ENCODE results near the gene ARMC3.

The ARMC3 gene

DNA sequence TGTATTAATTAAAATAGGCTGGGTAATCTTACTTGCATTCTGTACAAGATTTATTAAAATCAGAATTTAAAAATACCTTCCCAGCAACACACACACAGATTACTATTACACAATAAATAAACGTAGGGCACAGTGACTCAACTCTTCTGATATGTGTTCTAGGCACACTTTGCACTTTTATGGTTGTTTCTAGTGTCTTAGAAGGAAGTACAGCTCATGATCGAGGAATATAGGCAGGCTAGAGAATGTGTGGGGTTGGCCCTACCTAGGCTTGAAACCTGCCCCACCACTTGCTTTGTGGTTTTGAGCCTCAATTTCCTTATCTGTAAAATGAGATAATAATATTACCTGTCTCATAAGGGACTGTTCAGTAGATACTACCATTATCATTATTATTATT lies 30.5 kb downstream of the ARMC3 start:
- H3K4me2 ChIP-seq (ENCODE audit: low read length): no peak overlapping the region
- H4K20me1 ChIP-seq (ENCODE audit: control insufficient read depth, insufficient read depth, low read depth, low read length): no peaks in the 10 kb centered on the region
- no peaks in the 10 kb centered on the region for H3F3A ChIP-seq (ENCODE audit: control insufficient read depth, insufficient read depth)
- H3K27ac ChIP-seq (ENCODE audit: low read depth, low read length): no peak overlapping the region
- H3K4me1 ChIP-seq (ENCODE audit: control insufficient read depth, low read length): no peaks in the 10 kb centered on the region
- peaks cover 12% of the 10 kb centered on the region; the same call in 1 of the 2 replicates for H3K27me3 ChIP-seq (ENCODE audit: control insufficient read depth, low read length)
- H3K9me3 ChIP-seq (ENCODE audit: control insufficient read depth, insufficient read depth, low read length): no peaks in the 10 kb centered on the region
- no peaks in the 10 kb centered on the region for H3K79me2 ChIP-seq (ENCODE audit: control insufficient read depth, low read length)
- TF ChIP-seq, protein P1, sequence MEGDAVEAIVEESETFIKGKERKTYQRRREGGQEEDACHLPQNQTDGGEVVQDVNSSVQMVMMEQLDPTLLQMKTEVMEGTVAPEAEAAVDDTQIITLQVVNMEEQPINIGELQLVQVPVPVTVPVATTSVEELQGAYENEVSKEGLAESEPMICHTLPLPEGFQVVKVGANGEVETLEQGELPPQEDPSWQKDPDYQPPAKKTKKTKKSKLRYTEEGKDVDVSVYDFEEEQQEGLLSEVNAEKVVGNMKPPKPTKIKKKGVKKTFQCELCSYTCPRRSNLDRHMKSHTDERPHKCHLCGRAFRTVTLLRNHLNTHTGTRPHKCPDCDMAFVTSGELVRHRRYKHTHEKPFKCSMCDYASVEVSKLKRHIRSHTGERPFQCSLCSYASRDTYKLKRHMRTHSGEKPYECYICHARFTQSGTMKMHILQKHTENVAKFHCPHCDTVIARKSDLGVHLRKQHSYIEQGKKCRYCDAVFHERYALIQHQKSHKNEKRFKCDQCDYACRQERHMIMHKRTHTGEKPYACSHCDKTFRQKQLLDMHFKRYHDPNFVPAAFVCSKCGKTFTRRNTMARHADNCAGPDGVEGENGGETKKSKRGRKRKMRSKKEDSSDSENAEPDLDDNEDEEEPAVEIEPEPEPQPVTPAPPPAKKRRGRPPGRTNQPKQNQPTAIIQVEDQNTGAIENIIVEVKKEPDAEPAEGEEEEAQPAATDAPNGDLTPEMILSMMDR (IDR thresholded peaks at IDR 0.05; ENCODE audit: low read depth, low read length, poor library complexity, severe bottlenecking): no peak
- no peak for TF ChIP-seq EZH2phosphoT487 (IDR thresholded peaks at IDR 0.05; ENCODE audit: borderline replicate concordance, low read length)
- H3K4me3 ChIP-seq (ENCODE audit: low read length): no peak overlapping the region
- H3K9me2 ChIP-seq (replicated peaks; ENCODE audit: control insufficient read depth, low read length): no peaks in the 10 kb centered on the region
- H3K36me3 ChIP-seq (ENCODE audit: control insufficient read depth, low read length): no peaks in the 10 kb centered on the region

DNA sequence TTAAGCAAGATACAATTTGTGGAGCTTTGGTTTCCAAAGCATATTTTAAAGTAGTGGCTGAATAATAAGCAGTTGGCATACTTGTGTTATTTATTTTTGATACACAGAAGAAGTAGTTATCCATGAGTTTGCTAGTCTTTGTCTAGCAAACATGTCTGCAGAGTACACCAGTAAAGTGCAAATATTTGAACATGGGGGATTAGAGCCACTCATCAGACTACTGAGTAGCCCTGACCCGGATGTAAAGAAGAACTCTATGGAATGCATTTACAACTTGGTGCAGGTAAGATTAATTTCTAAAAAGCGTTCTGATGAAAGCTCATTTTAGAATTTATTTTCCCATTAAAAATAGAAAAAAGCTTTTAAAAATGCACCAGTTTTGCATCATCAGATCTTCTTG lies 31.4 kb downstream of the ARMC3 start:
- no peaks in the 10 kb centered on the region for H3K36me3 ChIP-seq (ENCODE audit: control insufficient read depth, low read length)
- H3F3A ChIP-seq (ENCODE audit: control insufficient read depth, insufficient read depth): no peaks in the 10 kb centered on the region
- H3K4me1 ChIP-seq (ENCODE audit: control insufficient read depth, low read length): no peaks in the 10 kb centered on the region
- peaks cover 12% of the 10 kb centered on the region; the same call in 1 of the 2 replicates for H3K27me3 ChIP-seq (ENCODE audit: control insufficient read depth, low read length)
- TF ChIP-seq EZH2phosphoT487 (IDR thresholded peaks at IDR 0.05; ENCODE audit: borderline replicate concordance, low read length): no peak
- TF ChIP-seq, protein P1 (IDR thresholded peaks at IDR 0.05; ENCODE audit: low read depth, low read length, poor library complexity, severe bottlenecking): no peak
- H3K9me2 ChIP-seq (replicated peaks; ENCODE audit: control insufficient read depth, low read length): no peaks in the 10 kb centered on the region
- no peak overlapping the region for H3K4me3 ChIP-seq (ENCODE audit: low read length)
- no peaks in the 10 kb centered on the region for H3K79me2 ChIP-seq (ENCODE audit: control insufficient read depth, low read length)
- H3K27ac ChIP-seq (ENCODE audit: low read depth, low read length): no peak overlapping the region
- no peaks in the 10 kb centered on the region for H4K20me1 ChIP-seq (ENCODE audit: control insufficient read depth, insufficient read depth, low read depth, low read length)
- H3K9me3 ChIP-seq (ENCODE audit: control insufficient read depth, insufficient read depth, low read length): no peaks in the 10 kb centered on the region
- H3K4me2 ChIP-seq (ENCODE audit: low read length): no peak overlapping the region

DNA sequence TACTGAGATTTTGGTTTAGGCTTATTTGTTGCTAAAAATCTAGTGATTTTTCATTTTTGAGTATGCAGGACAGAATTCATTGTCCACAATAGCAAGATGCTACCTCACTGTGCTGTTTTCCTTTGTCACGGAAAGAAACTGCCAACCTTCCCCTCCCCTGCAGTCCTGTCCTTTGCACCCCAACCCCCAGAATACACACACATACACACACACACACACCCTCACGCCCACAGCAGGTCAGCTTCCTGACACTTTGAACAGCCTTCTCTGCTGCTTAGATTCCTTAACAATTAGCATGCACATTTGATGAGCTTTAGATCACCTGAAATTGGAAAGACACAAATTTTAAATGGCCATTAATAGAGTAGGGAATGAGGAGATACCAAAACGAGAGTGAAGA lies 32.1 kb downstream of the ARMC3 start:
- no peaks in the 10 kb centered on the region for H3K9me3 ChIP-seq (ENCODE audit: control insufficient read depth, insufficient read depth, low read length)
- H3F3A ChIP-seq (ENCODE audit: control insufficient read depth, insufficient read depth): no peaks in the 10 kb centered on the region
- H3K36me3 ChIP-seq (ENCODE audit: control insufficient read depth, low read length): no peaks in the 10 kb centered on the region
- no peaks in the 10 kb centered on the region for H3K79me2 ChIP-seq (ENCODE audit: control insufficient read depth, low read length)
- H3K4me2 ChIP-seq (ENCODE audit: low read length): no peak overlapping the region
- peaks cover 12% of the 10 kb centered on the region; the same call in 1 of the 2 replicates for H3K27me3 ChIP-seq (ENCODE audit: control insufficient read depth, low read length)
- H3K27ac ChIP-seq (ENCODE audit: low read depth, low read length): no peak overlapping the region
- no peak overlapping the region for H3K4me3 ChIP-seq (ENCODE audit: low read length)
- TF ChIP-seq EZH2phosphoT487 (IDR thresholded peaks at IDR 0.05; ENCODE audit: borderline replicate concordance, low read length): no peak
- TF ChIP-seq, protein P1 (IDR thresholded peaks at IDR 0.05; ENCODE audit: low read depth, low read length, poor library complexity, severe bottlenecking): no peak
- H3K9me2 ChIP-seq (replicated peaks; ENCODE audit: control insufficient read depth, low read length): no peaks in the 10 kb centered on the region
- H4K20me1 ChIP-seq (ENCODE audit: control insufficient read depth, insufficient read depth, low read depth, low read length): no peaks in the 10 kb centered on the region
- no peaks in the 10 kb centered on the region for H3K4me1 ChIP-seq (ENCODE audit: control insufficient read depth, low read length)

Measured in DOHH2 (cell line).